Activated CD4-positive, CD25-positive, alpha-beta regulatory T cell treated with anti-CD3 and anti-CD28 coated beads, Interleukin-2, amount 50 U/mL, for 72 hours (primary cell): ENCODE results near the gene PCDH15.

Experiments
- DNase-seq: peaks from one replicate; pipeline ENCODE4 v3.0.0; 2021

PCDH15 gene

GRCh38 chr10:54800741-54801421, at the start of gene PCDH15:
PCDH15 (minus strand) TSS chr10:54801231; CDS start chr10:54664262, 136,969 bp downstream.
- DNase-seq: no peak

- DNase-seq: no peak
Measured at GRCh38 chr10:54843932-54844331, 42.9 kb upstream of the PCDH15 start.

- no peak for DNase-seq
Measured at GRCh38 chr10:54843085-54843646, 42.1 kb upstream of the PCDH15 start.

- no peak for DNase-seq
Measured at GRCh38 chr10:54837479-54837878, 36.4 kb upstream of the PCDH15 start.

GRCh38 chr10:54833029-54833428, 32.0 kb upstream of the PCDH15 start:
- DNase-seq: no peak

- DNase-seq: no peak
Measured at GRCh38 chr10:54826994-54827560, 26.0 kb upstream of the PCDH15 start.

GRCh38 chr10:54815583-54815982, 14.6 kb upstream of the PCDH15 start:
- DNase-seq: no peak

GRCh38 chr10:54808186-54808935, 7.3 kb upstream of the PCDH15 start:
- no peak for DNase-seq

GRCh38 chr10:54799506-54799905, 1.5 kb downstream of the PCDH15 start:
- DNase-seq: no peak

- DNase-seq: no peak
Measured at GRCh38 chr10:54797636-54798321, 3.3 kb downstream of the PCDH15 start.

- no peak for DNase-seq
Measured at GRCh38 chr10:54796881-54797280, 4.2 kb downstream of the PCDH15 start.

GRCh38 chr10:54776622-54777021, 24.4 kb downstream of the PCDH15 start:
- no peak for DNase-seq

GRCh38 chr10:54772468-54773122, 28.4 kb downstream of the PCDH15 start:
- DNase-seq: no peak

GRCh38 chr10:54769051-54769450, 32.0 kb downstream of the PCDH15 start:
- no peak for DNase-seq

- DNase-seq: no peak
Measured at GRCh38 chr10:54758791-54759190, 42.2 kb downstream of the PCDH15 start.

GRCh38 chr10:54749623-54750022, 51.4 kb downstream of the PCDH15 start:
- no peak for DNase-seq

GRCh38 chr10:54745436-54745835, 55.6 kb downstream of the PCDH15 start:
- no peak for DNase-seq

- no peak for DNase-seq
Measured at GRCh38 chr10:54742416-54742815, 58.6 kb downstream of the PCDH15 start.

- no peak for DNase-seq
Measured at GRCh38 chr10:54728511-54728910, 72.5 kb downstream of the PCDH15 start.

- DNase-seq: no peak
Measured at GRCh38 chr10:54722075-54722474, 79.0 kb downstream of the PCDH15 start.

GRCh38 chr10:54710918-54711317, 90.1 kb downstream of the PCDH15 start:
- DNase-seq: no peak

GRCh38 chr10:54708591-54708990, 92.4 kb downstream of the PCDH15 start:
- DNase-seq: no peak

- DNase-seq: no peak
Measured at GRCh38 chr10:54708021-54708420, 93.0 kb downstream of the PCDH15 start.
